ENCODE measurements around the gene HSPA12B. TPM values are rescaled to one million over a fixed set of nuclear protein-coding genes. Genes with fewer than 3 reads are reported as not detected.

The HSPA12B gene
- total and polyA plus RNA-seq, 2 donors (not counting 3 experiments of a cell fraction or from before 2014, with no cell fraction given), result 3.7 to 6.6 TPM

- ChIA-PET POLR2A (no interaction called here), CTCF (interaction anchor here (1.1 to 7.2 kb wide), 2 partner anchors 14 to 19 kb away, joined by 3 to 40 read pairs; no protein-coding TSS in a partner anchor)
- Histone ChIP-seq H3K27me3 (ENCODE audit: control insufficient read depth in 2 of 2, insufficient read depth in 2 of 2, low read length in 2 of 2) (peaks cover 8 to 10% of the 10 kb centered on the region in 2 experiments), H4K20me1 (replicated peaks; ENCODE audit: control insufficient read depth, extremely low read depth, insufficient read depth, low read length) (no peaks in the 10 kb centered on the region), H3K36me3 (ENCODE audit: control insufficient read depth in 2 of 2, extremely low read depth in 1 of 2, insufficient read depth in 2 of 2, low read length in 2 of 2) (no peaks in the 10 kb centered on the region), H2AFZ (ENCODE audit: low read depth, low read length) (no peak overlapping the region), H3K9ac (replicated peaks; ENCODE audit: extremely low read depth, insufficient read depth, low read length) (no peak overlapping the region), H3K79me2 (ENCODE audit: control insufficient read depth, insufficient read depth, low read length) (no peaks in the 10 kb centered on the region), H3K4me2 (ENCODE audit: insufficient read depth, low read length) (no peak overlapping the region), H3K27ac (ENCODE audit: insufficient read depth, low read depth, low read length) (no peak overlapping the region), H3K9me1 (replicated peaks; ENCODE audit: control insufficient read depth, extremely low read depth, insufficient read depth, low read length) (no peaks in the 10 kb centered on the region), H3K9me3 (replicated peaks; ENCODE audit: control insufficient read depth, insufficient read depth, low read length) (no peaks in the 10 kb centered on the region), H3K4me1 (ENCODE audit: control insufficient read depth, extremely low read depth, insufficient read depth, low read length) (no peaks in the 10 kb centered on the region), H3K4me3 (replicated peaks in 1 of 3; ENCODE audit: insufficient read depth in 1 of 3, low read depth in 1 of 3, low read length in 3 of 3) (no peak overlapping the region)
- TF ChIP-seq EZH2 (IDR thresholded peaks at IDR 0.05; ENCODE audit: borderline replicate concordance, low read depth, low read length, severe bottlenecking) (no peak), GATA2 (IDR thresholded peaks at IDR 0.05; ENCODE audit: insufficient read depth, insufficient read length, low read depth, low read length) (no peak), MAX (IDR thresholded peaks at IDR 0.05; ENCODE audit: insufficient read depth, insufficient read length) (no peak), MYC (IDR thresholded peaks at IDR 0.05; ENCODE audit: low read depth, low read length) (no peak), POLR2A (IDR thresholded peaks at IDR 0.05; ENCODE audit: low read depth, low read length) (no peak), POLR2AphosphoS5 (IDR thresholded peaks at IDR 0.05; ENCODE audit: insufficient read depth, low read depth, low read length) (no peak)
- TF ChIP-seq, protein P1, sequence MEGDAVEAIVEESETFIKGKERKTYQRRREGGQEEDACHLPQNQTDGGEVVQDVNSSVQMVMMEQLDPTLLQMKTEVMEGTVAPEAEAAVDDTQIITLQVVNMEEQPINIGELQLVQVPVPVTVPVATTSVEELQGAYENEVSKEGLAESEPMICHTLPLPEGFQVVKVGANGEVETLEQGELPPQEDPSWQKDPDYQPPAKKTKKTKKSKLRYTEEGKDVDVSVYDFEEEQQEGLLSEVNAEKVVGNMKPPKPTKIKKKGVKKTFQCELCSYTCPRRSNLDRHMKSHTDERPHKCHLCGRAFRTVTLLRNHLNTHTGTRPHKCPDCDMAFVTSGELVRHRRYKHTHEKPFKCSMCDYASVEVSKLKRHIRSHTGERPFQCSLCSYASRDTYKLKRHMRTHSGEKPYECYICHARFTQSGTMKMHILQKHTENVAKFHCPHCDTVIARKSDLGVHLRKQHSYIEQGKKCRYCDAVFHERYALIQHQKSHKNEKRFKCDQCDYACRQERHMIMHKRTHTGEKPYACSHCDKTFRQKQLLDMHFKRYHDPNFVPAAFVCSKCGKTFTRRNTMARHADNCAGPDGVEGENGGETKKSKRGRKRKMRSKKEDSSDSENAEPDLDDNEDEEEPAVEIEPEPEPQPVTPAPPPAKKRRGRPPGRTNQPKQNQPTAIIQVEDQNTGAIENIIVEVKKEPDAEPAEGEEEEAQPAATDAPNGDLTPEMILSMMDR (IDR thresholded peaks at IDR 0.05; ENCODE audit: extremely low read depth in 1 of 2, insufficient read depth in 1 of 2, low read depth in 1 of 2, low read length in 2 of 2), result no peak
- FAIRE-seq, result peak; percentile 15
- no peak for DNase-seq (ENCODE audit: low read depth, low spot score)
- intact Hi-C loops (cut with micrococcal nuclease), result no loop called here
- BruUV-seq (replicated peaks), result no TSS peak
- dilution Hi-C loops (cut with MboI; ENCODE audit: extremely low pct_ligation_motif_present, low sequenced_read_pairs), result no loop called here
These were observed 1.4 kb upstream of the HSPA12B start for GRCh38 chr20:3730803-3731672.
